ENCODE data around the gene OR1B1.

- TF ChIP-seq, protein P1, sequence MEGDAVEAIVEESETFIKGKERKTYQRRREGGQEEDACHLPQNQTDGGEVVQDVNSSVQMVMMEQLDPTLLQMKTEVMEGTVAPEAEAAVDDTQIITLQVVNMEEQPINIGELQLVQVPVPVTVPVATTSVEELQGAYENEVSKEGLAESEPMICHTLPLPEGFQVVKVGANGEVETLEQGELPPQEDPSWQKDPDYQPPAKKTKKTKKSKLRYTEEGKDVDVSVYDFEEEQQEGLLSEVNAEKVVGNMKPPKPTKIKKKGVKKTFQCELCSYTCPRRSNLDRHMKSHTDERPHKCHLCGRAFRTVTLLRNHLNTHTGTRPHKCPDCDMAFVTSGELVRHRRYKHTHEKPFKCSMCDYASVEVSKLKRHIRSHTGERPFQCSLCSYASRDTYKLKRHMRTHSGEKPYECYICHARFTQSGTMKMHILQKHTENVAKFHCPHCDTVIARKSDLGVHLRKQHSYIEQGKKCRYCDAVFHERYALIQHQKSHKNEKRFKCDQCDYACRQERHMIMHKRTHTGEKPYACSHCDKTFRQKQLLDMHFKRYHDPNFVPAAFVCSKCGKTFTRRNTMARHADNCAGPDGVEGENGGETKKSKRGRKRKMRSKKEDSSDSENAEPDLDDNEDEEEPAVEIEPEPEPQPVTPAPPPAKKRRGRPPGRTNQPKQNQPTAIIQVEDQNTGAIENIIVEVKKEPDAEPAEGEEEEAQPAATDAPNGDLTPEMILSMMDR (IDR thresholded peaks at IDR 0.05; ENCODE audit: borderline replicate concordance, extremely low read depth, low read length, poor library complexity, severe bottlenecking), result no peak
- no peak for TF ChIP-seq EZH2 (IDR thresholded peaks at IDR 0.05; ENCODE audit: borderline replicate concordance, low read depth, low read length, severe bottlenecking)
Measured at GRCh38 chr9:122580360-122580759, 77.1 kb downstream of the OR1B1 start.

Measured in DND-41 (cell line).